GM19455 (cell line): ENCODE results near the gene SLC37A4.
"Not testable (repeated sequence)": the region's sequence is repeated elsewhere in the genome, so short reads cannot be mapped to it uniquely, and the experiment has no call there.

Experiments used
- ATAC-seq: cut with Tn5 transposase; IDR thresholded peaks from one replicate; pipeline ENCODE4 v1.9.1; 2021; ENCODE audit not compliant: unreplicated experiment

Gene SLC37A4

DNA sequence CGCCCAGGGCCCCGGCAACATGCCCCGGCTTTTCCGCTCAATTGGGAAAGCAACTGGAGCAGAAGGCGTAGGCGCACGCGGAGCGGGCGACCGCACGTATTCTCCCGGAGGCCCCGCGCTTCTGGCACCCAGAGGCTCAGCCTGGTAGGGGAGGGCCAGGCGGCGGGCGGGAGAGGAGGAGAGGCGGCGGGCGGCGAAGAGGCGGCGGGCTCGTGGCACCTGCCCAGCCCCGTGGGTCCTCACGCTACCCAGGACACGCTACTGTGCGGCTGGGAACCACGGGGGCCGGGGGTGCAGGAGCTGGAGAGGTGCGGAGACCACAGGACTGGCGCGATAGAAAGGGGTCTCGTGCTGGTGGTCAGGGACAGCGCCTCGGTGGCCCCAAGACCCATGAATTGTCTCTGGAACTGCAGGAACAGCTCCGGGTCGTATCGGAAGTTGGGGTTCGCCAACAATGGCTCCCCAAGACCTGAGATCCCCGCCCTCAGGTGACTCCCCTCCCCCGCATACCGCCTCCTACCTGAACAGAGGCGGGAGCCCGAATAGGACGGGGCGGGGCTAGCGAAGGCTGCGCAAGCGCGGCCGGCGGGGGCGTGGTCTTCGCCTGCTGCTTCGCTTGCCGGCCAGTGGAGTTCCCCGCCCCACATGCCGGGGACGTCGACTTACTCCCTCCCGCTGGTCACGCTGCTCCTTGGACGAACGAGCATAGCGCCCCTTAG lies at the start of gene SLC37A4:
Gene SLC37A4 (minus strand): TSS at position 549 of the 719 bp plus-strand sequence.
- peak; percentile 78 for ATAC-seq

GRCh38 chr11:119078675-119079420 lies 48.2 kb upstream of the SLC37A4 start:
- ATAC-seq: no peak

- no peak for ATAC-seq
Observed at GRCh38 chr11:119077839-119078238, 47.2 kb upstream of the SLC37A4 start.

GRCh38 chr11:119067371-119068222 lies 36.9 kb upstream of the SLC37A4 start, which contains the start of gene VPS11:
Gene VPS11 (plus strand): TSS chr11:119067818. CDS start chr11:119067824, 6 bp downstream.
- peak; percentile 92 for ATAC-seq

DNA sequence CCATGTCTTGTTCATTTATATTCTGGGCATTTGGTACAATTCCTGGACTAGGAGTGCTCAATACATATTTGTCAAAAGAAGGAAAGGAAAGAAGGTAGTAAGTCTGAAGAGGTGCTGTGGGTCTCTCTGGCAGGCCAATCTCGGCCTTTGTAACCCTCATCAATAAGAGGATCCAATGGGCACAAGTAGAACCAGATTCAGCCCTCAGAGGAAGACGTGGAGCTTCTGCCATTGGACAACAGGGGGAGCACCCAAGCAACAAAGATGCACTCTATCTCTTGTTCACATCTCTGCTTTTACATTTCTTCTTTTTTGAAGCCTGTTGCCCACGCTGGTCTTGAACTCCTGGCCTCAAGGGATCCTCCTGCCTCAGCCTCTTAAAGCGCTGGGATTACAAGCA lies 34.7 kb upstream of the SLC37A4 start:
- no peak for ATAC-seq

GRCh38 chr11:119062779-119063178 lies 32.1 kb upstream of the SLC37A4 start:
- ATAC-seq: no peak

GRCh38 chr11:119061256-119061655 lies 30.6 kb upstream of the SLC37A4 start:
- ATAC-seq: no peak

GRCh38 chr11:119059128-119059527 lies 28.5 kb upstream of the SLC37A4 start:
- ATAC-seq: not testable (repeated sequence)

DNA sequence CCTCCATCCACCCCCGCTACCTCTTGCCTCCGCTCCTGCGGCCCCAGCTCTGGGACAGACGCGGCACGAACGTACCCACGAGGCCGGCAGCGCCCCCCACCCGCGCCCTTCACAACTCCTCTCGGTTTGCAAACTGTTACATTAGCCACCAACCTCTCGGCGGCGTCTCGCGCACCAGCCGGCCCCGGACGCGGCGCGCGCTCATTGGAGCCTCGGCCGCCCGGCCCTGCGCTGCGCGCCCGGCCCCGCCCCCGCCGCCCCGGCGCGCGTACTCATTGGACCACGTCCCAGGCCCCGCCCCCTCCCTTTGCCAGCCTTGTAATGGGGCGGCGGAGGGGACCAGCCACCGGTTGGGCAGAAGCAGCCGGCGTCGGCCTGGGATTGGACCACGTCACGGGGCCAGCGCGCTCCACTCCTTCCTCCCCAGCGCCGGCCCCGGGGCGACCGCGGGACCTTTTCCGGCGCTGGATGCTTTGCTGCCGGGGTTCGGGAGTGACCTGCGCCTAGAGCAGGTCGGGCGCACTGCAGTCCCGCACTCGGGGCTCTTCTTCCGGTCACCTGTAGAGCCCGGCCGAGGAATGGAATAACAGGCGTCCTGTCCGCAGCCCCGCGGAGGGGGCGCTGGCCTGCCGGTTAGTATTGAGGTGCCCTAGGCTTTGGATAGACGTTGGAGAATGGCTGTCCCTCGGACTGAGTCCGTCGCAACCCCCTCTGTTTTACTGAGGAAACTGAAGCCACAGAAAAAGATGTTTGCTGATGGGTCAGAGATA lies 26.5 kb upstream of the SLC37A4 start, which contains the start of gene HYOU1:
Gene HYOU1 (minus strand): TSS at position 206 of the 770 bp plus-strand sequence. CDS start 1,045 bp downstream, outside the sequence.
- peak; percentile 94 for ATAC-seq

- peak; percentile 4 for ATAC-seq
Observed at GRCh38 chr11:119056421-119056999, 25.8 kb upstream of the SLC37A4 start.

- no peak for ATAC-seq
Observed at GRCh38 chr11:119055901-119056300, 25.2 kb upstream of the SLC37A4 start.

GRCh38 chr11:119054418-119054817 lies 23.7 kb upstream of the SLC37A4 start:
- ATAC-seq: no peak

DNA sequence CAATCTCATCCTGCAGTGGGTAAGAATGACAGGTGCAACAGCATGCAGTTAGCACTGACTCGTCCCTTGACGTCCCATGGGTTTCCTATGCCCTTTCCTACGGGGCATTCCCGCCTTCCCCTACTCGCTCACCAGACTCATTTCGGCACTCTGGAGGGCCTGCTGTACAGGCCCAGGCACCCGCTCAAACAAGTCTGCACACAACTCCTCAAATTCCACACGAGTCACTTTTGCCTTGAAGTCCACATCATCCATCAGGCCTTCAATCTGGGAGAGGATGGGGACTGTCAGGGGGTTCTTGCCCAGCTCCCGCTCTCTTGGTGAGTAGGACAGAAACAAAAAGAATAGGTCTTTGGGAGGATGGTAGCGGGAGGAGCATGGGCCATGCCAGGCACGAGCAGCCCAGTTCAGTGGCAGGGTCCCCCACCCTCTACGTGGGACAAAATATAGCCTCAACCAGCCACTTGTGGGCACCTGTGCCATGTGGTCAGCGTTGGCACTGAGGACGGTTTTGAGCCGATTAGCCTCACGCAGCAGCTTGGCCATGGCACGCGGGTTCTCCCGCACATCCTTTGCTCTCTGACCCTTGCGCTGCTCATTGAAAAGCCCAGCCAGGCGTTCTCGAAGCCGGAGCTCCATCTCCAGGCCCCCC lies 21.6 kb upstream of the SLC37A4 start:
- ATAC-seq: no peak

DNA sequence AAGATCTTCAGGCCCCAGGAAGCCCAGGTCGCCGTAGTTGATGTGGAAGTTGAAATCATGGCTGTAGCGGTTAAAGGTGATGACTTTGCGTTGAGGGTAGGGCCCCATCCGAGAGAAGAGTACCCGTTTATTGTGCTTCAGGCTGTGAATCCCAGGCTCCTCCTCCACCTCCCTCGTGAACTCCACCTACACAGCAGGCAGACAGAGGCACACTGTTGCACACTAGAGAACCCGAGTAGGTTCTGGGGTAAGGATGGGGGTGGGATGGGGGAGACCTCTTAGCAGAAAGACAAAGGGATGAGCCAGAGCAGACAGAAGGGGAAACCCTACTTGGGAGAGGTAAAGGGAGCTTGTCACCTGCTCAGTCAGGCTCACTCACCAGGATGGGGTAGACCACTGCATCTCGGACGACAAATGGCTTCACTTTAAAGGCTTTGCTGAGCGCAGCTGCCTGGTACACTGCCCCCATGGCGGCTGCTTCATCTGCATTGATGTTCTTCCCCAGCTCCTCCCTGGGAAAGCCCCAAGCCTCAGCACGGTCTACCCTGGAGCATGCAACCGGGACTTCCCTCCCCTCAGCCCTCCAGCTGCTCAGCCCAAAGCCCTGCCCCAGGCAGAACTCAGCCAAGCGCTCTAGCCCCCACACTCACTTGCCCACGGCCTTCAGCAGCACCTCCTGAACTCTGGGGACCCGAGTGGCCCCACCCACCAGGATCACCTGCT lies 20.9 kb upstream of the SLC37A4 start:
- no peak for ATAC-seq

GRCh38 chr11:119049081-119049480 lies 18.4 kb upstream of the SLC37A4 start:
- ATAC-seq: no peak

DNA sequence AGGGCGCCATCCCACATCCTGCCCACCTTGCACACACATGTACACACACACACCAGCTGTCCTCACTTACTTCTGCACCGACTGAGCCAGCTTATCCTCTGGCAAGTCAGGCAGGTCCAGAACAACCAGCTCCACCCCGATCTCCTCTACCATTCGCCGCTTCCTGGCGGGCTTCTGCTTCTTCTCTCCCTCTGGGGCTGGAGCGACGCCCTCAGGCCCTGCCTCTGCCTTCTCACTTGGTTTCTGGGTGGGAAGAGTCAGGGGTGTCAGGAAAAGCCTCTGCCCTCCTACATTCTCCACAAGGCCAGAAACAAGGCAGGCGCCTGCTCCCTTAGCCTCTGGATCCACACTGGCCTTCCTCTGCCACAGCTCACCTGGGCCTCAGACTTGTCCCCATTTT lies 18.0 kb upstream of the SLC37A4 start:
- no peak for ATAC-seq

- no peak for ATAC-seq
Observed at GRCh38 chr11:119047205-119047604, 16.5 kb upstream of the SLC37A4 start.

GRCh38 chr11:119046489-119046888 lies 15.8 kb upstream of the SLC37A4 start:
- no peak for ATAC-seq

GRCh38 chr11:119044708-119045107 lies 14.0 kb upstream of the SLC37A4 start:
- ATAC-seq: no peak
